GM23338 (cell line): ENCODE results near the gene TMEM271. TPM values are rescaled to one million over a fixed set of nuclear protein-coding genes. Genes with fewer than 3 reads are reported as not detected.

Experiments used
- ATAC-seq: fragments of 200-7000 bp; cut with Tn5 transposase; 3 replicates; pipeline ENCODE4 v1.9.1; 2020
- DNase-seq: peaks from one replicate; pipeline ENCODE4 v3.0.0-alpha.2; 2015; ENCODE audit warnings: low spot score
- H2AFZ ChIP-seq: fragments of 200-600 bp; sonication (generic); 2 replicates; pipeline ENCODE4 v1.8.0; 2016; ENCODE audit warnings: antibody characterized with exemption, mild to moderate bottlenecking, moderate library complexity
- H3F3A ChIP-seq: fragments of 200-600 bp; sonication (generic); replicated peaks from 2 replicates; pipeline ENCODE4 v1.8.0; 2017; ENCODE audit warnings: antibody characterized with exemption, mixed run types, low read depth
- H3K27ac ChIP-seq: fragments of 200-600 bp; sonication (generic); 2 replicates; pipeline ENCODE4 v1.6.1; 2016; ENCODE audit warnings: low read depth
- H3K27me3 ChIP-seq: fragments of 200-600 bp; sonication (generic); 2 replicates; pipeline ENCODE4 v1.8.0; 2016; ENCODE audit warnings: mild to moderate bottlenecking, mixed run types, moderate library complexity; ENCODE audit not compliant: insufficient read depth
- H3K36me3 ChIP-seq: fragments of 200-600 bp; sonication (generic); 2 replicates; pipeline ENCODE4 v1.8.0; 2016; ENCODE audit warnings: mild to moderate bottlenecking; ENCODE audit not compliant: insufficient read depth
- H3K4me1 ChIP-seq: fragments of 200-600 bp; sonication (generic); 2 replicates; pipeline ENCODE4 v1.8.0; 2016; ENCODE audit warnings: mild to moderate bottlenecking, moderate library complexity; ENCODE audit not compliant: insufficient read depth
- H3K4me2 ChIP-seq: fragments of 200-600 bp; sonication (generic); 2 replicates; pipeline ENCODE4 v1.7.1; 2017; ENCODE audit warnings: mixed run types
- H3K4me3 ChIP-seq: fragments of 200-600 bp; sonication (generic); 2 replicates; pipeline ENCODE4 v1.6.1; 2016; ENCODE audit warnings: mixed run types
- H3K79me2 ChIP-seq: fragments of 200-600 bp; sonication (generic); replicated peaks from 2 replicates; pipeline ENCODE4 v1.8.0; 2017; ENCODE audit warnings: mild to moderate bottlenecking; ENCODE audit not compliant: insufficient read depth
- H3K9me2 ChIP-seq: fragments of 200-600 bp; sonication (generic); 2 replicates; pipeline ENCODE4 v1.8.0; 2017; ENCODE audit not compliant: insufficient read depth
- H4K20me1 ChIP-seq: fragments of 200-600 bp; sonication (generic); replicated peaks from 2 replicates; pipeline ENCODE4 v1.8.0; 2017; ENCODE audit warnings: mild to moderate bottlenecking; ENCODE audit not compliant: insufficient read depth
- H3K27ac Mint-ChIP-seq: 2 replicates; pipeline ENCODE4 v1.8.0; 2020; ENCODE audit warnings: inconsistent platforms, mild to moderate bottlenecking, moderate library complexity, mixed read lengths
- H3K27me3 Mint-ChIP-seq: 3 replicates; pipeline ENCODE4 v1.8.0; 2022; ENCODE audit warnings: low read depth, mild to moderate bottlenecking, moderate library complexity, mixed read lengths, inconsistent platforms; ENCODE audit not compliant: insufficient read depth, poor library complexity
- H3K36me3 Mint-ChIP-seq: 3 replicates; pipeline ENCODE4 v1.8.0; 2021; ENCODE audit warnings: low read depth, mild to moderate bottlenecking, inconsistent platforms, moderate library complexity, mixed read lengths
- H3K4me1 Mint-ChIP-seq: 3 replicates; pipeline ENCODE4 v1.8.0; 2020; ENCODE audit warnings: mild to moderate bottlenecking, inconsistent platforms, mixed read lengths
- H3K4me3 Mint-ChIP-seq: 3 replicates; pipeline ENCODE4 v1.8.0; 2021; ENCODE audit warnings: moderate library complexity, mild to moderate bottlenecking, inconsistent platforms, mixed read lengths
- H3K9me3 Mint-ChIP-seq: 3 replicates; pipeline ENCODE4 v1.8.0; 2020; ENCODE audit warnings: moderate library complexity, mild to moderate bottlenecking, inconsistent platforms, mixed read lengths
- CREB1 ChIP-seq: fragments of 250-450 bp; sonication (Bioruptor Pico); IDR thresholded peaks from 2 replicates; pipeline ENCODE4 v1.5.0; 2020; ENCODE audit warnings: low read depth, mild to moderate bottlenecking, moderate library complexity
- CTCF ChIP-seq, 2 experiments: fragments of 200-600 bp in 1 of 2; sonication (generic) in 1 of 2; conservative IDR thresholded peaks; 2 replicates each; pipeline versions ENCODE4 v1.5.1 to v1.6.1; 2016 to 2017; ENCODE audit warnings: antibody characterized with exemption in 2 of 2, low read depth in 2 of 2, mild to moderate bottlenecking in 2 of 2, moderate library complexity in 1 of 2
- EZH2 ChIP-seq: fragments of 200-600 bp; sonication (generic); IDR thresholded peaks from one replicate; pipeline ENCODE4 v1.8.0; 2017; ENCODE audit warnings: antibody characterized with exemption, mild to moderate bottlenecking, low read depth; ENCODE audit not compliant: unreplicated experiment
- JUNB ChIP-seq: IDR thresholded peaks from one replicate; pipeline ENCODE4 v1.6.1; 2016; ENCODE audit warnings: antibody characterized with exemption; ENCODE audit not compliant: unreplicated experiment
- NANOG ChIP-seq: IDR thresholded peaks from 2 replicates; pipeline ENCODE4 v1.6.1; 2016; ENCODE audit warnings: antibody characterized with exemption, borderline replicate concordance
- ZNF462 ChIP-seq: fragments of 250-450 bp; sonication (Bioruptor Pico); IDR thresholded peaks from 2 replicates; pipeline ENCODE4 v1.5.0; 2020; ENCODE audit warnings: mild to moderate bottlenecking, moderate library complexity
- polyA plus RNA-seq: library from polyadenylated mRNA; unstranded; fragments of >200 nt; fragmentation: Nextera tagmentation; extraction: Ambion mirVana; gene quantifications from 2 replicates; pipeline ENCODE4 v1.2.1, GENCODE V29; 2016
- total RNA-seq: library from RNA; depleted of rRNA; stranded (reverse); fragments of >200 nt; shearing (Covaris generic); gene quantifications from 2 replicates; pipeline ENCODE4 v1.2.3, GENCODE V29; 2014

Gene TMEM271
- total and polyA plus RNA-seq, 2 experiments from 2014 or later: 0.11 TPM; not detected in 1

GRCh38 chr4:581181-581580 is 5.1 kb upstream of the TMEM271 start (continued):
- TF ChIP-seq ZNF462 (CRISPR knock-in tag) (no peak), CTCF (conservative IDR thresholded peaks at IDR 0.05; ENCODE audit: low read depth in 2 of 2) (no peak)

GRCh38 chr4:579543-580175 is 3.6 kb upstream of the TMEM271 start:
- Mint-ChIP-seq H3K36me3 (peaks cover 5% of the 10 kb centered on the region; the same call in 1 of the 3 replicates), H3K9me3 (peaks cover 13% of the 10 kb centered on the region), H3K4me1 (peaks cover 22% of the 10 kb centered on the region), H3K4me3 (no peak overlapping the region; the same call in 2 of the 3 replicates), H3K27me3 (peaks cover 54% of the 10 kb centered on the region), H3K27ac (no peak overlapping the region)
- H2AFZ ChIP-seq: no peak overlapping the region
- no peaks in the 10 kb centered on the region for H4K20me1 ChIP-seq
- DNase-seq (peak; percentile 52), ATAC-seq (0 out of 3 replicates have a peak, but pooled peaks have one; percentile 4)
- peaks cover 71% of the 10 kb centered on the region for H3K27me3 ChIP-seq
- no peak overlapping the region for H3K27ac ChIP-seq
- H3K4me2 ChIP-seq: peak overlapping the region; percentile 58
- H3K4me3 ChIP-seq: no peak overlapping the region
- H3F3A ChIP-seq: peaks cover 6% of the 10 kb centered on the region; the same call in 1 of the 2 replicates
- H3K9me2 ChIP-seq: no peaks in the 10 kb centered on the region
- H3K4me1 ChIP-seq: peaks cover 24% of the 10 kb centered on the region
- no peaks in the 10 kb centered on the region for H3K36me3 ChIP-seq
- H3K79me2 ChIP-seq: no peaks in the 10 kb centered on the region
- TF ChIP-seq ZNF462 (CRISPR knock-in tag): no peak
- no peak for TF ChIP-seq CREB1
- no peak for TF ChIP-seq EZH2
- TF ChIP-seq NANOG: no peak
- no peak for TF ChIP-seq JUNB
